ENCODE measurements around the gene DYRK1A.
A peak's percentile ranks its signal among the peaks of the same experiment; 100 is the strongest.

Gene DYRK1A

DNA sequence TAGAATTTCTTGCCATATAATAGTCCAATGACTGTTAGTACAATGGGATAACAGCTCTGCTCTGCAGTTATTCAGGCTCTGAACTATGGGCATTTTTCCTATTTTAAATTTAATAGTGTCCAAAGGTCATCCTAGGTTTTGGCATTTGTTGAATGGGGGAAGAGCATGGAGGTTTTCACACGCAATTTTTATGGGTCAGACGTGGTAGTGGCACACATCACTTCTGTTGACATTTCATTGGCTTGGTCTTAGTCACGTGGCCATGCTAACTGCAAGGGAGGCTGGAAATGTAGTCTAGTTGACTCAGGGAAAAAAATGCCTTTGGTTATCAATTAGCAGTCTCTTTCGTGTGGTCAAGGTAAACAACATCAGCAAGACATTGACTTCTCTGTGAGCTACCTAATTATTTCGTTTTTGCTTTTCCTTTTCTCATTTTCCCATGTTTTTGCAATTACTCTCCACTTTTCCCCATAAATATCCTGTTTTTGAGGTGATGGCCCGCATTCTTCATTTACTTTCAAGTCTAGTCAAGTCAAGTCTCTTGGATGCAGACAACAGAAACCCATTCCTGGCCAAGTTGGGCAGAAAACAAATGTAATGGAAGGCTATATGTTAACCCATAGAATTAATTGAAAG is 82.8 kb downstream of the DYRK1A start:
- DNase-seq (ENCODE audit: low read depth in 2 of 2), result no peak

- DNase-seq (ENCODE audit: low read depth in 2 of 2), result no peak
Measured at GRCh38 chr21:37450445-37450941, 83.9 kb downstream of the DYRK1A start.

DNA sequence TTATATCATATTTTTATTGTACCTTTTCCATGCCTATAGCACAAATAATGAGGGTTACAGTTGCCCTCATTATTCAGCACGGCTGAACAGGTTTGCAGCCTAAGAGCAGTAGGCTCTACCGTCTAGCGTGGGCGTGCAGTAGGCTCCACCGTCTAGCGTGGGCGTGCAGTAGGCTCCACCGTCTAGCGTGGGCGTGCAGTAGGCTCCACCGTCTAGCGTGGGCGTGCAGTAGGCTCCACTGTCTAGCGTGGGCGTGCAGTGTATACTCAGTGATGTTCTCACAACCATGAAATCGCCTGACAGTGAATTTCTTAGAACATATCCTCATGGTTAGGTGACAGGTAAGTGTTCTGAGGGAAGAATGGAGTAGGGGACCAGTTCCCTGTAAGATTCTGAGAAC is 84.9 kb downstream of the DYRK1A start:
- DNase-seq (ENCODE audit: low read depth in 2 of 2), result no peak

DNA sequence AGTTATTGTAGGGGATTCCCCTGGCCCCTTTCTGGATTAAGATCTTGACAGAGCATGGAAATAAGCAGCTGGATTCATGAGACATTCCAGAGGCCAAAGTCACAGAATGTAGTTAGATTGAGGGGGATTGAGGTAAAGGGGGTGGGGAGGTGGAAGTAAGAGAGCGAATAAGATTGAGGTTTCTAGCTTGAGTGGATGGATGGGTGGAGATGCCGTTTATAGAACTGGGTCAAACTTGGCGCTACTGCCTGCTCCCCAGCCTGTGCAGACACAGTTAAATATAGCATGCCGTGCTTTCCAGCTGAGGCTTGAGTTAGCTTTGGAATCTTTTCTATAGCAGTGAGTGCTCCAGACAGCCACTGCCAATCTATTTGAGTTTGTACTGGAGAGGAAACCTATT is 85.7 kb downstream of the DYRK1A start:
- peak; percentile 83 for DNase-seq (ENCODE audit: low read depth in 2 of 2)

DNA sequence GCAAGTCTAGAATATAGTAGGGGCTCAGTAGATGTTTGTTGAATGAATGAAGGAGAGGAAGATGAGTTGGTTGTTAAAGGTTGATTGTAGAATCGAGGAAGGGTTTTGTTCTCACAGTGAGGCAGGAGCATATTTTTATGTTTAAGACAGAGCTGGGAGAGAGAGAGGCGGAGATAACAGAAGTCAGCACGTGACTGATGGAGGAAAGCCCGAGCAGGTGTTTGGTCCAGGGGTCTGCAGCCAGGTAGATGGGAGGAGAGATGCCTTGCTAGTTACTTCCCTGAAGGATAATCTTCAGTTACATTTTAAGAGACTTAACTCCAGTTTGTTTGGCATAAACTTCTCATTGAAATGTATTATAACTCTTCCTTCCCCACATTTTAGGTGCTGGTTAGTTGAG is 86.8 kb downstream of the DYRK1A start:
- no peak for DNase-seq (ENCODE audit: low read depth in 2 of 2)

GRCh38 chr21:37454869-37455503 is 88.4 kb downstream of the DYRK1A start:
- no peak for DNase-seq (ENCODE audit: low read depth in 2 of 2)

DNA sequence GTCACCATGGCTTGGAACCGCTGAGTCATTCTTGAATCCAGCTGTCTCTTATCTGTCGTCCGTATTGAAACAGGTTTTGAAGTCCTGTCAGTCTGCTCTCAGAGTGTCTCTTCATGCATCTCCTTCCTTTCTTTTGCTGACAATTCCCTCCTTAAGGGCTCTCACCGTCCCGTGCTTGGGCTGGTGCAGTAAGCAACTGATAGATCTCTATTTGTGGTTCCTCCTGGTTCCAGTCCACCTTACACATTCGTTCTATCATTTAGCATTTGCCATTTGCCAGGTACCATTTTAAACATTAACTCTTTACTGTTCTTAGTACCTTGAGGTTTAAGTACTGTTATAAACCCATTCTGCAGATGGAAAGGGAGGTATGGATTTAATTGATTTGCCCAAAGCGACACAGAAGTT is 88.9 kb downstream of the DYRK1A start:
- DNase-seq (ENCODE audit: low read depth in 2 of 2), result no peak

DNA sequence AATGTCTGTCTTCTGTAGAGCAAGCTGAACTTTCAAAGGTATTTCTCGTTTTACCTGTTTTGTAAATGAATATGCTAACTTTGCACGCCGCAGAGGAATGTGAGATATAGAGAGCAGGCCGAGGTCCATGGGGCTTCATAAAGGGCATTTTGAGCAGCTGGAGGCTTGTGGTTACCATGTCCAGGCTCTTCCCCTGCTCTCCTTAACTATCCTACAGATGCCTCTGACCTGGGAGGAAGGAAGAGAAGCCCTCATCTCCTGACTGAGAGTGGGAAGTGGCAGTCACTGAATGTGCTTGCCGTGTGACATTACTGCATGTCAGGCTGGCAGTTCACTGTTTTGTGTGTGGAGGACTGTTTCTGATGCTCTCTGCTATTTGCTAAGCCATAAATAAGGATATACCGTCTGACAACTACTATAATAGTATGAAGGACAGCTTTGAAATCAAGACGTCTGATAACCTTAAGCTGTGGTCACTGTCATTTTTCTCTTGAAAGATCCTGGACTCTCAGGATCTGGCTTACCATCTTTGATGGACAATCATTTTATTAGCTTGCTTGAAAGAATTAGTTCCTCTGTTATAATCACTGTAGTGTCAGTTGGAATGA is 92.2 kb downstream of the DYRK1A start:
- DNase-seq (ENCODE audit: low read depth in 2 of 2), result no peak

DNA sequence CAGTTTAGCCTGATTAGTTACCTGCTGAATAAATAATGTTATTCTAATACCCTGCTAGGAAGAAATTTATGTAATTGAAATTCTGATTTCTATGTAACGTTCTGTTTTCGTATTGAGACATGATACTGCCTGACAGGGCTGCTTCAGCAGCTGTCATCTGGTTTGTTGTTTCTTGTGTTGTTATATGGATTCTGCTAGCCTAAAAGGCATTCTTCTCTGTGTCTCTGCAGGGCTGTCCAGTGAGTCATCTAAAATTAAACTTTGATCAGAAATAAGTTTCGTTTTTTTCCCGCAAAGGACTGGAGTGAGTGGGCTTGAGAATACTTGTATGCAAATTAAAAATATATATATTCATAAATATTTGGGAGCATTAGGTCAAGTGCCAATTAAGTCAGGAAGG is 93.0 kb downstream of the DYRK1A start:
- DNase-seq (ENCODE audit: low read depth in 2 of 2), result peak in 1 of 2 experiments; percentile 36

DNA sequence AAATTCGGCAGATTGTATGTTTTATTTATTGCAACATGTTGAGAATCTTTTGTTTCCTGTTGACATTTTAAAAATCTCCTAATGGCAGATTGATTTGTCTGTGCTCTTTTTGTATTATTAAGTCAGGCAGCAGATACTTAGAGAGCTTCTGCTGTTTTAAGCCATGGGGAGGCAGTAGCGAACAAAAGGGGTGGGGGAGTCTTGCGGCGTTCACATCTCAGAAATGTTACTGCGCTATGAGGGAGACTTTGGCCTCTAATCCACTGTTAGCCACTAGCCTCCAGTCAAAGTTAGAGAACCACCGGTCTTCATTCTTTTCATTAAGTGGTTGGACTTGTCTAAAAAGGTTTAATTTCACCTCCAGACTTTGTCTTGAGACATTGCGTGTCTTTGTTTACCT is 93.6 kb downstream of the DYRK1A start:
- no peak for DNase-seq (ENCODE audit: low read depth in 2 of 2)

GRCh38 chr21:37461479-37461878 is 94.9 kb downstream of the DYRK1A start:
- no peak for DNase-seq (ENCODE audit: low read depth in 2 of 2)

GRCh38 chr21:37462087-37462861 is 95.7 kb downstream of the DYRK1A start:
- DNase-seq (ENCODE audit: low read depth in 2 of 2), result no peak

DNA sequence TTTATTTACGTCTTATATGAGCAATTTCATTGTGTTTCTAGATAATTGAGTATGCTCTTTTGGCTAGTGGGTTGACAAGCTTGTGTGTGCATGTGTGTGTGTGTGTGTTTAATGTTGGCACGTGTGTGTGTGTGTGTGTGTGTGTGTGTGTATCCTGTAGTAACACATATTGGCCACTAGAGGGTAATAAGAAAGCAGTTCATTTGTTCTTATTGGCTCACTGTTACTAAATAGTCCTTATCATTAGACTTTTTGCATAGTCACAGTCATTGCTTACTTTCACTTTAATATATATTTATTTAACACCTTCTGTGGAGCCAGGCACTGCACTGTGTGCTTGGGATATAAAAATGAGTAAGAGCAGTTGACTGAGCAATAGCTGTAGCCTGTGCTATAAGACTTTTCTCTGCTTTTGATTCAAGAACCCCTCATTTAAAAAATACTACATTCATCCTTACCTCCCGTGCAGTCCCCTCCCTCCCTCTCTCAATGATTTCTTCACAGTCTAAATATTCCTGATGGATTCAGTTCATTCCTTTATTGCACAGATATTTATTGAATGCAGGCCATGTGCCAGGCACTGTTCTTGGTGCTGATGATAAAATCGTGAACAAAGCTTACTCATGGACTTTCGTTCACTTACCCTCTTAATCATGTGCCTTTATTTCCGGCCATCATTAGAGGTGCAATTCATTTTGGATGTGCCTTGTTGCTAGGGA is 96.7 kb downstream of the DYRK1A start:
- DNase-seq (ENCODE audit: low read depth in 2 of 2), result peak; percentile 33 to 42

DNA sequence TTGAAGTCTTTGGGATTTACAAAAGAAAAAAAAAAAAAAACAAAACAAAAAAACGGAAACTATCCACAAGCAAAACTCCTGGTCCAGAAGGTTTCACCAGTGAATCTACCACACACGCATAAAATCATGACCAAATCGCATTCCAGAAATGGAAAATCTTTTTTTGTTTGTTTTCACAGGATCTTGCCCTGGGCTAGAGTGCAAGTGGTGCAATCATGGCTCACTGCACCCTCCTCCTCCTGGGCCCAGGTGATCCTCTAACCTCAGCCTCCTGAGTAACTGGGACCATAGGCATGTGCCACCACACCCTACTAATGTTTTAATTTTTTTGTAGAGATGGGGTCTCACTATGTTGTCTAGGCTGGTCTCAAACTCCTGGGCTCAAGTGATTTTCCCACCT is 100.5 kb downstream of the DYRK1A start:
- no peak for DNase-seq (ENCODE audit: low read depth in 2 of 2)

DNA sequence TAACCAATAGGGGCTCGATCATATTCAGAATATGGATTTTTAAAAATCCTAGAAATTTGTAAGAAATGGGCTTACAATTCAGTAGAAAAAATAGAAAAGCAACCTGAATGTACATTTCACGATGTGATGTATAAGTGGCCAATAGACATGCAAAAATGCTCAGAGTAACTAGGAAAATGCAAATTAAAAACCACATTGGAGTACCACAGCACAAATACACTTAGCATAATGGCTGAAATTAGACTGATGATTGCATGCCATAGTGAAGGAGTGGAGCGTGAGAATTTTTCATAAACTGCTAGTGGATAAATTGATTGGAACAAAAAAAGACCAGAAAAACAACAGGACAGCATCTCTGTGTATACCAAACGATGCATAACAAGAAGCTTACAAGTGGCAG is 102.3 kb downstream of the DYRK1A start:
- no peak for DNase-seq (ENCODE audit: low read depth in 2 of 2)

DNA sequence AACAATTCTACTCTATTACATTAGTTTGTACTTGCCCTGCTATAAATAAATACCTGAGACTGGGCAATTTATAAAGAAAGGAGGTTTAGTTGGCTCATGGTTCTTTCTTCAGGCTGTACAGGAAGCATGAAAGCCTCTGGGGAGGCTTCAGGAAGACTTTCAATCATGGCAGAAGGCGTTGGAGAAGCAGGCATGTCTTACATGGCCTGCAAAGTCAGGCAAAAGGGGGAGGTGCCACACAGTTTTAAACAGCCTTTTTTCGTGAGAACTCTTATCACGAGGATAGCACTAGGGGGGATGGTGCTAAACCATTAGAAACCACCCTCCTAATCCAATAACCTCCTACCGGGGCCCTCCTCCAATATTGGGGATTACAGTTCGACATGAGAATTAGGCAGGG is 102.9 kb downstream of the DYRK1A start:
- no peak for DNase-seq (ENCODE audit: low read depth in 2 of 2)

DNA sequence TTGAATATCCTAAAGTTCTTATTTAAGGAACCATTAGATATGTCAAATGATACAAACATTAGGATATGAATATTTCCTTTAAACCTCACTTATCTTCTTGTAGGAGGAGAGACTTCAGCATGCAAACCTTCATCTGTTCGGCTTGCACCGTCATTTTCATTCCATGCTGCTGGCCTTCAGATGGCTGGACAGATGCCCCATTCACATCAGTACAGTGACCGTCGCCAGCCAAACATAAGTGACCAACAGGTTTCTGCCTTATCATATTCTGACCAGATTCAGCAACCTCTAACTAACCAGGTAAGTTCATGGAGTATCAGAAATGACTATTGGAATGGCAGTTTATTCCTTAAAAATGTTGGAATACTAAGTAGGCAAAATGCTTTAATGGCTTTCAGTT is 106.0 kb downstream of the DYRK1A start:
- DNase-seq (ENCODE audit: low read depth in 2 of 2), result no peak

DNA sequence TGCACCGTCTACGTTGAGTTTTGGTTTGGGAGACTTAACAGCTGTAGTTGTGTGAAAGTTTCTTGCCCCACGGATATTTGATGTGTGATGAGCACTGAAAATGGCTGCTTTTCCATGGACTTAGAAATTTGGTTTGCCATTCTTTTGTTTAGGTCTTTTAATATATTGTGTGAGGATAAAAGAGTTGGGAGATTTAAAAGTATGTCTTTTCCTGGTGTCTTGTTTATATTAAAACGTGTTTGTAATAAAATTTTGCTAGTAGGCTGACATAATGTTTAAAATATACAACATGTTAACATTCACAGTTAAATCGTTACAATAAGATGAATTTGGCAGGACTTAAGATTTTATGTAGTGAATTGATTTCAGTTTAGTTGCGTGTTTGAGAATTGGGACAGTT is 106.9 kb downstream of the DYRK1A start:
- DNase-seq (ENCODE audit: low read depth in 2 of 2), result no peak

- no peak for DNase-seq (ENCODE audit: low read depth in 2 of 2)
Measured at GRCh38 chr21:37474342-37474741, 107.8 kb downstream of the DYRK1A start.

DNA sequence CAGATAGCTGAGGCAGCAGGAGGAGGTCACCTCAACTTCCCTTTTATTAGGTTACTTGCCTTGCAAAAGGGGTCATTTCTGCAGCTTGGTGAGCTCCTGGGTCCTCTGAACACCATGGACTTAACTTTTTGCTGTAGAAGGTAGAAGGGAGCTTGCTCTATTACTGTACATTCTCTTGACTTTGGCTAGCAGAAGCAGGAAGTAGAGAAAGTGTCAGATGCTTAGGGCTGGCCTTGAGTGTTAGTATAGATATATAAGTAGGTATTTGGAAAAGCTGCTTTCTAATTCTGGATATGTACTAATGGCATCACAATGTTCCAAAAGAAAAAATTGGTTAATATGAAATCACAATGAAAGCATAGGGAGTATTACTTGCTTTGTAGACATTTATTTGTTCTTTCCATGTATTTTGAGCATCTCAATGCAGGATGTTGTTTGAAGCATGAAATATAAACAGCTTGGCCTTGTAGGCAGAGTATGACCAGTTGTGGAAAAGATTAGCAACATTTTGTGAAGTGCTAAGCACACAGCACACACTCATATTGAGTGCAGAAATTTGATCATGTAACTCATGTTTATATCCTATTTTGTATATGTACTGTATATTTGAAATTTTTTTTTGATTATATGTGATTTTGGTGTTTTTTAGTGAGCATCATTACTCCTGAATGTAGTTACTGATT is 108.8 kb downstream of the DYRK1A start:
- no peak for DNase-seq (ENCODE audit: low read depth in 2 of 2)

DNA sequence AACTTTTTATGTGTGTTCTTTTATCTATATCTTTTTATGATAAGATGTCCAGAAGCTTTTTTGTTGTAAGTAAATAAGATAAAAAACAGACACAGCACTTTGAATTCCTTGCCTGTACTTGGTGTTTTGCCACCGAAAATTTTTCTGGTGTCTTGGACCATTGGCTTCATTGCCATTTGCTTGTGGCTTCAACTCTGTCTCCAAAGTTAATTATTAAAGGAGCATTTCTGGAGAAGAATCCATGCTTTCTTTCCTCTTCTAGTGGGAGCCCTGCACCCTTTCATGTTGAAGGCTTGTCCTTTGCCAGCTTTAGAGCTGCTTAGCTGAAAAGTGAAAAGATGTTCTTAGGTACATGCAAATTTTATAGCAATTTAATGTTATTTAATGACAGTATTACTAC is 112.2 kb downstream of the DYRK1A start:
- DNase-seq (ENCODE audit: low read depth in 2 of 2), result no peak

Data from fibroblast of skin of left quadriceps (primary cell).